Lower leg skin (tissue), 3 donors: ENCODE data around the gene GATA6.

Experiments
- POLR2A ChIP-seq, 2 donors: fragments of 450-650 bp; IDR thresholded peaks; one replicate each; pipeline ENCODE4 v1.6.1; 2016 to 2017; ENCODE audit warnings: antibody characterized with exemption in 2 of 2, mild to moderate bottlenecking in 1 of 2, moderate library complexity in 1 of 2
- TF ChIP-seq, protein P1 (sequence below), 3 donors: fragments of 450-650 bp; IDR thresholded peaks; one replicate each; pipeline ENCODE4 v1.5.1; 2016; ENCODE audit warnings: antibody characterized with exemption in 3 of 3, mild to moderate bottlenecking in 3 of 3, moderate library complexity in 2 of 3

DNA sequence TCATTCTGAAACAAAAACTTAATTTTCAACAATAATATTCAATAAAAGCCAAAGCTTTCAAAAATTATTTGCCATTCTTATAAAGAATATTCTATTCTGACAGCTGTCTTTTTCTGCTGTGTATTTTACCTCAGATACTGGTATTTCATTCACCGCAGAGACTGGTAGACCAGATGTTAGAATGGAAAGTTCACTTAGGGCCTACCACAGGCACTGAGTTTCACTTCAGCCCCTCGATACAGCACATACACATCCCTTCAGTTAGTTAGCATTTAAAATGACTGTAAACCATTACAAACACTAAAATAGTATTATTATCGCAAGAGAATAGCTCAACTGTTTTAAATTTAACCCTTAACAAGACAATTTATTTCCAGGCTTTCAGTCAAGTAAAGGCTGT, 24.2 kb upstream of the GATA6 start:
- TF ChIP-seq, protein P1, sequence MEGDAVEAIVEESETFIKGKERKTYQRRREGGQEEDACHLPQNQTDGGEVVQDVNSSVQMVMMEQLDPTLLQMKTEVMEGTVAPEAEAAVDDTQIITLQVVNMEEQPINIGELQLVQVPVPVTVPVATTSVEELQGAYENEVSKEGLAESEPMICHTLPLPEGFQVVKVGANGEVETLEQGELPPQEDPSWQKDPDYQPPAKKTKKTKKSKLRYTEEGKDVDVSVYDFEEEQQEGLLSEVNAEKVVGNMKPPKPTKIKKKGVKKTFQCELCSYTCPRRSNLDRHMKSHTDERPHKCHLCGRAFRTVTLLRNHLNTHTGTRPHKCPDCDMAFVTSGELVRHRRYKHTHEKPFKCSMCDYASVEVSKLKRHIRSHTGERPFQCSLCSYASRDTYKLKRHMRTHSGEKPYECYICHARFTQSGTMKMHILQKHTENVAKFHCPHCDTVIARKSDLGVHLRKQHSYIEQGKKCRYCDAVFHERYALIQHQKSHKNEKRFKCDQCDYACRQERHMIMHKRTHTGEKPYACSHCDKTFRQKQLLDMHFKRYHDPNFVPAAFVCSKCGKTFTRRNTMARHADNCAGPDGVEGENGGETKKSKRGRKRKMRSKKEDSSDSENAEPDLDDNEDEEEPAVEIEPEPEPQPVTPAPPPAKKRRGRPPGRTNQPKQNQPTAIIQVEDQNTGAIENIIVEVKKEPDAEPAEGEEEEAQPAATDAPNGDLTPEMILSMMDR (IDR thresholded peaks at IDR 0.05), result no peak
- no peak for TF ChIP-seq POLR2A (IDR thresholded peaks at IDR 0.05)
